Activated naive CD4-positive, alpha-beta T cell treated with anti-CD3 and anti-CD28 coated beads, Interleukin-2, amount 50 U/mL, for 72 hours (primary cell): ENCODE results near the gene KIF4A. TPM values are rescaled to one million over a fixed set of nuclear protein-coding genes. Genes with fewer than 3 reads are reported as not detected.
A peak's percentile ranks its signal among the peaks of the same experiment; 100 is the strongest.

Experiments used
- ATAC-seq, 2 donors: fragments of 150-1000 bp; cut with Tn5 transposase; 2 replicates each; pipeline ENCODE4 v1.10.0; 2021; ENCODE audit warnings: mild to moderate bottlenecking in 2 of 2, moderate library complexity in 2 of 2
- DNase-seq, 2 donors: peaks; one replicate each; pipeline ENCODE4 v3.0.0; 2021 to 2022; ENCODE audit warnings: low spot score in 2 of 2
- H3K27ac Mint-ChIP-seq, 2 donors: one replicate each; pipeline ENCODE4 v1.8.0; 2022; ENCODE audit warnings: mild to moderate bottlenecking in 2 of 2, mixed read lengths in 2 of 2
- H3K36me3 Mint-ChIP-seq, 2 donors: one replicate each; pipeline ENCODE4 v1.8.0; 2022; ENCODE audit warnings: mixed read lengths in 2 of 2
- H3K9me3 Mint-ChIP-seq, 2 donors: one replicate each; pipeline ENCODE4 v1.8.0; 2022; ENCODE audit warnings: mixed read lengths in 2 of 2
- total RNA-seq, 2 donors: library from RNA; stranded (reverse); gene quantifications; one replicate each; pipeline ENCODE4 v1.2.3, GENCODE V29; 2022

KIF4A gene
- total RNA-seq, 2 donors from 2014 or later, result 28.0 to 38.0 TPM

DNA sequence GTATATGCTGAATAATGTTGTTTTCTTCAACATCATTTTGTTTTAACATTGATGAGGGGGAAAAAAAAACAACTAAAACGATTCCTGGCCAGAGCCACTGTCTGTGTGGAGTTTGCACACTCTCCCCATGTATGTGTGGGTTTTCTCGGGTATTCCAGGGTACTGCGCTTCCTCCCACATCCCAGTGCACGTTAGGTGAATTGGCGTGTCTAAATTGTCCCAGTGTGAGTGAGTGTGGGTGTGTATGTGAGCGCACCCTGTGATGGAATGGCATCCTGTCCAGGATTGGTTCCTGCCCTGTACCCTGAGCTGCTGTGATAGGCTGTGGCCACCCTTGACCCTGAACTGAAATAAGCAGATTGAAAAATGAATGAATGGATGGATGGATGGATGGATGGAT is 152.3 kb downstream of the KIF4A start:
- Mint-ChIP-seq H3K27ac (no peak overlapping the region), H3K9me3 (no peaks in the 10 kb centered on the region), H3K36me3 (no peaks in the 10 kb centered on the region)
- DNase-seq (no peak), ATAC-seq (no peak)

DNA sequence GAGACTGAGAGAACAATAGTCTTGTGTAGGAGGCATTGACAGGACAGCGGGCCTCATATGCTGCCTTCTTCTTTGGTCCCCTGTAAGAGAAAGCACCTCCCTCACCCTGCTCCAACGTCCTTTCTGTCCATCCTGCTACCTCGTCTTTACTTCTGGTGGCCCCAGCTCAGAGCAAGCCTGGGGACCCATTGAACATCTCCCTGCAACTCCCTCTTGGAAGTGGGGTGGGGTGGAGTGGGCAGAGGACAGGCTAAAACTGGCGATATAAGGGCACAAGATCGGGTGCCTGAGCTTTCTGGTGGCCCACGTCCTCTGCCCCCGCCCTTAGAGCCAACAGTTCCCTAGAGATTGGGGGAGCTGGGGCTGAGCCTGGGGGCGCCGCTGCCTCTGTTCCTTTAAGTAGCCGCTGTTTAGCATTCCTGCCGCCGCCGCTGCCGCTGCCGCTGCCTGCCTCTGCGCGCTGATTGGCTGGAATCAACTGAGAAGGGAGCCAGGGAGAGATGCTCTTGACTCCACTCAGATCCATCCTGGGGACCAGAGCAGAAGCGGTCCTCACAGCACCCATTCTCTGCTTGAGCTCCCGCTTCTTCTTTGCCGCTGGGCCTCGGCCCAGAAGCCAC is 154.5 kb downstream of the KIF4A start, which contains the start of gene DLG3:
Gene DLG3, plus strand, starts transcription at position 510 of the 620 bp plus-strand sequence. CDS start 367 bp downstream, outside the sequence.
- Mint-ChIP-seq H3K36me3 (no peaks in the 10 kb centered on the region), H3K9me3 (no peaks in the 10 kb centered on the region), H3K27ac (no peak within 1 kb of the TSS)
- ATAC-seq (peak in 1 of 2 donors; percentile 68), DNase-seq (no peak)

DNA sequence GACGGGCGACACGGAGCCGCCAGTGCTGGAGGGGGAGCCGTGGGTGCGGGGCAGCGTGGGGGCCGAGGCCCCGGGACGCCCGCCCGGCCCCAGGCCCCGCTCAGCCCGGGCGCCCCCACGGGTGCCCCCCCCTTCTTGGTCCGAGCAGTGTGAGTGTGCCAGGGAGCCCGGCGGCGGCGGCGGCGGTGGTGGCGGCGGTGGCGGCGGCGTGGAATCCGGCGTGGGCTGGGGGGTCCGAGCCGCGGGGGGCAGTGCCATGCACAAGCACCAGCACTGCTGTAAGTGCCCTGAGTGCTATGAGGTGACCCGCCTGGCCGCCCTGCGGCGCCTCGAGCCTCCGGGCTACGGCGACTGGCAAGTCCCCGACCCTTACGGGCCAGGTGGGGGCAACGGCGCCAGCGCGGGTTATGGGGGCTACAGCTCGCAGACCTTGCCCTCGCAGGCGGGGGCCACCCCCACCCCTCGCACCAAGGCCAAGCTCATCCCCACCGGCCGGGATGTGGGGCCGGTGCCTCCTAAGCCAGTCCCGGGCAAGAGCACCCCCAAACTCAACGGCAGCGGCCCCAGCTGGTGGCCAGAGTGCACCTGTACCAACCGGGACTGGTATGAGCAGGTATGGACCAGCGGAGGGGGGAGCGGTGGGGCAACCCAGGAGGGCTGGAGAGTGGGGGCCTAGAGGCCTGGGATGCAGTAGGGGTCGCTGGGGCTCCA is 155.2 kb downstream of the KIF4A start:
- ATAC-seq, result peak in 1 of 2 donors; percentile 52
- no peaks in the 10 kb centered on the region for H3K9me3 Mint-ChIP-seq
- H3K36me3 Mint-ChIP-seq, result no peaks in the 10 kb centered on the region

DNA sequence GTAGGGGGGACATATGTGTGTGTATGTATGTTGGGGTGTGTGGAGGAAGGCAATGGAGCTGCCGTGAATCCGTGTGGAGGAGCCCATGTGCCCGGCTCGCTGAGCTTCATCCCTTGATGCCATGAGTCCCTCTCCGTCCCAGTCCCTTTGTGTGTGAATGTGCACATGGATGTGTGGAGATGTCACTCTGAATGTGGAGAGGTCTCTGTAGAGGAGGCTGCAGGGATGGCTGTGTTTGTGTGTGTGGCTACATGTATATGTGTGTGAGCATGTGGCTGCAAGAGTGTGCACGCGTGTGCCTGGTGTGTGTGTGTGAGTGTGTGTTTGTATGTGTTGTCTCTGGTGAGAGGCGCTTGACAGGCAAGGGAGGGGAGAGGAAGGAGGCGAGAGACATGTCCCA is 156.0 kb downstream of the KIF4A start:
- Mint-ChIP-seq H3K9me3 (no peaks in the 10 kb centered on the region), H3K36me3 (no peaks in the 10 kb centered on the region), H3K27ac (no peak overlapping the region)
- DNase-seq (no peak), ATAC-seq (no peak)

More for the DNA sequence above, 155.2 kb downstream of the KIF4A start:
- DNase-seq, result no peak
- no peak overlapping the region for H3K27ac Mint-ChIP-seq

DNA sequence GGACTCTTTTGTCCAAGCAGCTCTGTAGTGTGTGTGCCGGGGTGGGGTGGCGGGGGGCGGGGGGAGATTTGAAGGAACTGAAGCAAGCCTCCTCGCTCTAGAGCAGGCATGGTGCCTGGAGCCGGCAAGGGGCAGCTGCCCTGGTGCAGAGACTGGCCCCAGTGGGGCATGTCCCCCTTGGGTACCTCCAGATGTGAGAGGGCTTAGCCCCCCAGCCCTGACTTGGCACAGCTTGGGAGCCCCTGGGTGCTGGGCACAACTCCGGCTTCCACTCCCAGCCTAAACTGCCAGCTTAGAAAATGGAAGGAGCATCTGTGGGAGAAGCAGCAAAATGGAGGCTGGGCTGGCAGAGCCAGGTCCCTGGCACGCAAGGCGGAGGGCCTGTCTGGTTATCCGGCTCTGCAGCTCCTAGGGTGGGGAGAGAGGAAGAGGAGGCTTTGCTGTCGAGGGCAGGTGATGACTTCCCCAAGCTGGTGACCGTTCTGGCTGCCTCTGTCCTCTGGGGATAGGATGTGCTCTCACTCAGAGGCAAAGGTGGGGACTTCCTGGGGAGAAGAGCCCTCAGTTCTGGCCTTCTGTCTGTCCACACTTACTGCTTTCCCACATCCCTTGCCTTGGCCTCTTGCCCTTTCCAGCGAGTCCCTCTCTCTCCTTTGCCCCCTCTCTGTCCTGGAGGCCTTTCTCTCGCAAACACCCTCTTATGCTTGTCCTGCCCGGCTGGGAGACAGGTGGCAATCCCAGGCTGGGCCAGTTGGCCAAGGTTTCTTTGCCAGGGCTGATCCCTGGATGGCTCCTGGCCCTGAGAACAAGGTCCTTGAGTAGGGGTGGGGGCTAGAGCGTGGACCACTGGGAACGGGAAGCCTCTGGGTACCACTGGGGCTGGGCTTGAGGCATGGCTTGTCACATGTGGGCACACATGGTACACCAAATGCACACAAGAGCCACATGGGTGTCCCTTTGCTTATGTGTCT is 156.8 kb downstream of the KIF4A start:
- no peaks in the 10 kb centered on the region for H3K36me3 Mint-ChIP-seq
- no peaks in the 10 kb centered on the region for H3K9me3 Mint-ChIP-seq
- DNase-seq, result no peak
- ATAC-seq, result no peak
- no peak overlapping the region for H3K27ac Mint-ChIP-seq

DNA sequence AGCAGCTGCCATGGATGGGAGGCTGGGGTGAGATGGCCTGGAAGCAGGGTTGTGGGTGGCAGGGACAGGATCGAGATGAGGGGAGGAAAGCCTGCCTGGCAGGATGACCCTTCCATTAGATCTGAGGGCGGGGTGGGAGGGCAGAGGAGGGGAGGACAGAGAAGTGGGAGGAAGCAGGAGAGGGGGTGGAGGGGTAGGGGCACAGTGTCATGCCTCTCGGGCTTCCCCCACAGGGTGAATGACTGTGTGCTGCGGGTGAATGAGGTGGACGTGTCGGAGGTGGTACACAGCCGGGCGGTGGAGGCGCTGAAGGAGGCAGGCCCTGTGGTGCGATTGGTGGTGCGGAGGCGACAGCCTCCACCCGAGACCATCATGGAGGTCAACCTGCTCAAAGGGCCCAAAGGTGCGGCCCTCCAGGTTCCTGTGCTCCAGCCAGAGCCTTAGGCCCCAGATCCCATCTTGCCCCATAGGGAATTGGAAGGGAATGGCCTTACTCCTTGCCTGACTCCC is 159.6 kb downstream of the KIF4A start:
- no peaks in the 10 kb centered on the region for H3K36me3 Mint-ChIP-seq

DNA sequence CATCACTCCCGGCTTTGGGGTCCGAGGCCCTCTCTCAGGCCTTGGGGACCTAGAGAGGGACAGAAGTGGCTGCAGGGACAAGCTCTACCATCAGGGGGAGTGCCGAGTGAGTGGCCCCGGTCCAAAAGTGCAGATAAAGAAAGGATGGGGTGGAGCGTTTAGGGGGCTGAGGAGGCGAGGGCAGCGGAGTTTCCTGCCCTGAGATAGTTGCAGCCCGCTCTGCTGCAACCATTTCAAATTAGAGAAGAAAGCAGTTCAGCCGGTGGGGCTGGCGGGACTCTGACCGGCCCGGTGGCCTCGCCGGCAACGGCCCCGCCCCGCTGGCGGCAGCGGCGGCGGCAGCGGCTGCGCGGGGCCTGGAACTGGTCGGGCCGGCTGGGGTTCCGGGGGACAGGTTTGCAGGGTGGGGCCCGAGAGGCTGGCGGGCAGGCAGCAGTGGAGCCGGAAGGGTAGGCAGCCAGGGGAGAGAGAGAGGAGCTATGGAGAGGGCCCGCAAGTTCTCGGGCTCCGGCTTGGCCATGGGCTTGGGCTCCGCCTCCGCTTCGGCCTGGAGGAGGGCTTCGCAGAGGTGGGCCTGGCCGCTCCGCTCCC is 162.3 kb downstream of the KIF4A start:
- DNase-seq (peak in 1 of 2 donors; percentile 50), ATAC-seq (peak in 1 of 2 donors; percentile 30)
- Mint-ChIP-seq H3K36me3 (peaks cover 0 to 6% of the 10 kb centered on the region in 2 donors), H3K9me3 (no peaks in the 10 kb centered on the region), H3K27ac (no peak overlapping the region)

More for the DNA sequence above, 159.6 kb downstream of the KIF4A start:
- Mint-ChIP-seq H3K9me3 (no peaks in the 10 kb centered on the region), H3K27ac (no peak overlapping the region)
- no peak for DNase-seq
- no peak for ATAC-seq

DNA sequence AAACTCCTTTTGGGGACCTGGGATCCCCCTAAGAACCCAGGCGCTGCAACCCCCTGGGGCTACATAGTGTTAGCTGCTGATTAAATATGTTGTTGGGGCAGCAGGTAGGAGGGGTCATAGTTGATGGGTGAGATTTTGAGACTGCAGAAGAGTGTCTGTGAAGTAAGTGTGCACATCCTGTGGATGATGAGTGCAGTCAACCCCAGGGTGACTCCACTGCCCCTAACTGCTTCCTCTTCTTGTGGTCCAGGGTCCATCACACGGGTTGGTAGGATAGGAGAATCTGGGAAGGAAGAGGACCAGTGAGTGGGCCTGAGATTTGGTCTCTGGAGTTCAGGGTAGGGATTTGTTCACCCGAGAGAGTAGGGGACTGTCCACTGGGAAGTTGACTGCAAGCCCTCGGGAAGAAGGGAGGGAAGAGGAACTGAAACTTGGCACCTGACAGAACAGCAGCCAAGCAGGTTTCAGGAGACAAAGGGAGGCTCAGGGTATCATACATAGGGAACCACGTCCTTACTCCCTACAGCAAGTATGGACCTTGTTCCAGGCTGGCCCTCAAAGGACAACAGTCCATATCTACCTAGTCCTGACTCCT is 163.2 kb downstream of the KIF4A start:
- ATAC-seq (peak in 1 of 2 donors; percentile 6), DNase-seq (no peak)
- no peaks in the 10 kb centered on the region for H3K9me3 Mint-ChIP-seq
- H3K27ac Mint-ChIP-seq, result no peak overlapping the region
- H3K36me3 Mint-ChIP-seq, result peaks cover 0 to 6% of the 10 kb centered on the region in 2 donors

DNA sequence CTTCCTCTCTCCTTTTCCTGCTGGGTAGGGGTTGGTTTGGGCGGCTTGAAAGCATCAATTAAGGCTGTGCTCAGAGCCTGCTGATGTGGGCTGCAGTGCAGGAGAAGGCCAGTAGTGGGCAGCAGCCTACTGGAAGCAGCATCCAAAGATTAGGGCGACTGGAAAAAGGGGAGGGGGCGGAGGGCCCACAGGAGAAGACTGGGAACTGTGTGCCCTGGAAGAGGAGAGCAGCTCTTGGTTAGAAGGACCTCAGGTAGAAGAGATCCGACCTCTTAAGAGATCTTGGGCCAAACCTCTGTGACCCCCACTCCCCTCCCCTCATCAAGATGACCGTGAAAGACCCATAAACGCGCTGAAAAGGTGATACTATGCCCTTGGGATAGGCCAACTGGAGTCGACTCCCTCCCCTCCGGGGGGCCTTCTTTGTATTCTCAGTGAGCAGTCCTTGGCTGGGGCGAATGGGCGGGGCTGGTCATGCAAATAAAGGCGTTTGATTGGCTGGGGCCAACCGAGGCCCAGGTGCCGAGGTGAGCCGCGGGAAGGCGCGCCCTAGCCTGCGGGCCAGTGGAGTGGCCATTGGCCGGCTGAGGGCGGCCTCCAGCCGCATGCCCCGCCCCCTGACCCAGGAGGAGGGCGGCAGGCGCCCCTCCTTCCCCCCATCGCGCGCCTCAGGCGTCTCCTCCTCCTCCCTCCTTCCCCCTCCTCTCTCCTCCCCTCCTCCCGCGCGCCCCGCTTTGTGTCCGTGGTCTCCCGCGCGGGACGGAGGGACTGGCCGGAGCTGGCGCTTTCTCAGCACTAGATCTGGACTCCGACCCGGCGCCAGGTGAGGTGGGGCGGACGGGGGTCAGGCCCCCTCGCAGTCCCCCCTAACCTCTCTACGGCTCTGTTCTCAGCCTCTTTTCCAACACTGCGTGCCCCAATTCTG is 164.8 kb downstream of the KIF4A start:
- peak; percentile 69 to 70 for DNase-seq
- Mint-ChIP-seq H3K27ac (peak overlapping the region; percentile 86 to 95), H3K9me3 (no peaks in the 10 kb centered on the region), H3K36me3 (peaks cover 0 to 6% of the 10 kb centered on the region in 2 donors)
- peak; percentile 79 to 82 for ATAC-seq

DNA sequence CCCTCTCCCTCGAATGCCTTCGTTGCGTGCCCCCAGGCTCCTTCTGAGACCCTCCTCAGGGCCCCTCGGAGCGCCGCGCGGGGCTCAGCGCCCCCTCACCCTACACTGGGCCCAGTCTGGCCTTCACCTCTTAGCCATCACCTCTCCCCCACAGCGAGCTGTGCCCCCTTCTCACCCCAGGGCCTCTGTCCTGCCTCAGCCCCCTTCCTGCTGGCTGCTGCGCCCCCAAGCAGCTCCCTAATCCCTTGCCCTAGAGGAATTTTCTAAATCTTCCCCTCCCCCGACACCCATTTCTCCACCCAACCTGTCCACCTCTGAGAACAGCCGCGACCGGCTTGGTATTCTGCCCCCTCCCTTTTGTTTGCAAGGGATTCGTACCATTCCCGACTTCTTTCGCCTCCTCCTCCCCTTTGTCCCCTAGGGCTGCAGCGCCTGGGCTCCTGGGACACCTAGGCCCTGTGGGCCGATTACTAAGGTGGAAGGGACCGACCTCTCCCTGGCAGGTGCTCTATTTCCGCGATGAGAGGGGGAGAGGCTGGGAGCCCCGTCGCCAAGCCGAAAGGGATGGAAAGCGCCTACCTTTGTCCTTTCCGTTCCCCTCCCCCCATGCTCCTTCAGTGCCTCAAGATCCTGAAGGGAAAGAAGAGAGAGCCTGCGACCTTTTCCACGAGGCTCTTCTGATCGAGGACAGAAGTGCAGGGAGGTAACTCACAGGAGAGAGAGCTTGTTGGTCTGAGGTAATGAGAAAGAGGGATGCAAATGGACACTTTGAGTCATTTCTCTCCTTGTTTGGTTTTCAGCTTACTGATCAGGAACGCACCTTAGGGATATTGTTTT is 165.7 kb downstream of the KIF4A start:
- H3K27ac Mint-ChIP-seq, result peak overlapping the region; percentile 86 to 95
- no peaks in the 10 kb centered on the region for H3K9me3 Mint-ChIP-seq
- DNase-seq (no peak), ATAC-seq (peak; percentile 27 to 33)
- H3K36me3 Mint-ChIP-seq, result peaks cover 0 to 10% of the 10 kb centered on the region in 2 donors

DNA sequence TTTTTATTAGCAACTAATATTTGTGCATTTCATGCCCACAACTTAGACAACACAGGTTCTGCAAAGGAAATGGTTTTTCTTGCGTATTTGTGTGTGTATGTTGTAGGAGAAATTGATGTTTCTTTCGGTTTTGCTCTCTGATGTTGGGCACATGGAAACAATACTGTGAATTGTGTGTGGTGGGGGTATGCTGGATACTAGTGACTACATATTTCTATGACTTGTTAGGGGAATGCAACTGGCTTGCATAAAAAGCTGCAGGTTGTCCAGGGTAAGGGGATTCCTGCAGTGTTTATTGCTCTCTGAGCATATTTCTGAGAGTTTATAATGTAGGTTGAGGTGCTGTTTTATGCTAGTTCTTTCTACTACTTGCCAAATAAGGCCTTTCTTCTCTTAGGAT is 166.4 kb downstream of the KIF4A start:
- DNase-seq (no peak), ATAC-seq (peak; percentile 19 to 43)
- H3K27ac Mint-ChIP-seq, result peak overlapping the region; percentile 86 to 95
- no peaks in the 10 kb centered on the region for H3K9me3 Mint-ChIP-seq
- peaks cover 0 to 12% of the 10 kb centered on the region in 2 donors for H3K36me3 Mint-ChIP-seq

DNA sequence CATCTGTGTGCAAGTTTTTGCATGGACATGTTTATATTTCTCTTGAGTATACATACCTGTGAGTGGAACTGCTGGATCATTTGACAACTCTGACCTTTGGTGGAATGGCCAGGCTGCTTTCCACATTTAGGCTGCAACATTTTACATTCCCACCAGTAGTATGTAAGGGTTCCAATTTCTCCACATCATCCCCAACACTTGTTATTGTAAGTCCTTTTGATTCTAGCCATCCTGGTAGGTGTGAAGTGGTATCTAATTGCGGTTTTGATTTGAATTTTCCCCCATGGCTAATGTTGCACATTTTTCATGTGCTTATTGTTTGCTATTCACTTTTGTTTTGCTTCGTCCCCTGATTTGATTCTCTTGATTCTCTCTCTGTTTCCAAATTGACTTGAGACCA is 171.1 kb downstream of the KIF4A start:
- no peak overlapping the region for H3K27ac Mint-ChIP-seq
- no peak for ATAC-seq

DNA sequence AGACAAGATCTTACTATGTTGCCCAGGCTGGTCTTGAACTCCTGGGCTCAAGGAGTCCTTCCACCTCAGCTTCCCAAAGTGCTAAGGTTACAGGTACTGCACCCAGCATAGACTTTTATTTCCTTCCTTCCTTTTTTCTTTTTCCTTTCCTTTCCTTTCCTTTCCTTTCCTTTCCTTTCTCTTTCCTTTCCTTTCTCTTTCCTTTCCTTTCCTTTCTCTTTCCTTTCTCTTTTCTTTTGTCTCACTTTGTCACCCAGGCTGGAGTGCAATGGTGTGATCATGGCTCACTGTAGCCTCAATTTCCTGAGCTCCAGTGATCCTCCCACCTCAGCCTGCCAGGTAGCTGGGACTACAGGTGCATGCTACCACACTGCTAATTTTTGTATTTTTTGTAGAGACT is 174.1 kb downstream of the KIF4A start:
- ATAC-seq (no peak), DNase-seq (no peak)
- Mint-ChIP-seq H3K36me3 (peaks cover 0 to 11% of the 10 kb centered on the region in 2 donors), H3K27ac (no peak overlapping the region), H3K9me3 (no peaks in the 10 kb centered on the region)

More for the DNA sequence above, 171.1 kb downstream of the KIF4A start:
- no peak for DNase-seq
- H3K9me3 Mint-ChIP-seq, result no peaks in the 10 kb centered on the region
- peaks cover 0 to 12% of the 10 kb centered on the region in 2 donors for H3K36me3 Mint-ChIP-seq

DNA sequence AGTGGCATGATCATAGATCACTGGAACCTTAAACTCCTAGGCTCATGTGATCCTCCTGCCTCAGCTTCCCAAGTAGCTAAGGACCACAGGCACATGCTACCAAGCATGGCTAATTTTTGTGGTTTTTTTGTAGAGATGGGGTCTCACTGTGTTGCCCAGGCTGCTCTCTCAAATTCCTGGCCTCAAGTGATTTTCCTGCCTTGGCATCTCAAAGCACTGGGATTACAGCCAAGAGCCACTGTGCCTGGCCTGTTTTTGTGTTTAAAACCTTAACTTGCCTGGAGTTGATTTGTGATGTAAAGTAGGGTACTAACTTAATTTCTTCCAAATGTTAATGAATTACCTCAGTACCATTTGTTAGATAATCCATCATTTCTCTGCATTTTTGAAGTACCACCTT is 177.1 kb downstream of the KIF4A start:
- Mint-ChIP-seq H3K27ac (no peak overlapping the region), H3K36me3 (peaks cover 0 to 5% of the 10 kb centered on the region in 2 donors), H3K9me3 (no peaks in the 10 kb centered on the region)
- DNase-seq, result no peak
- ATAC-seq, result no peak
